HepG2 (cell line): ENCODE results near the gene TAF6. TPM values are rescaled to one million over a fixed set of nuclear protein-coding genes. Genes with fewer than 3 reads are reported as not detected.

ENCODE experiments used
- CEBPG ChIP-seq: IDR thresholded peaks from 2 replicates; pipeline ENCODE4 v1.6.1; 2016
- EHMT2 ChIP-seq: fragments of 200-600 bp; sonication (generic); IDR thresholded peaks from 2 replicates; pipeline ENCODE4 v1.7.0; 2017; ENCODE audit warnings: antibody characterized with exemption, low read depth, low read length, borderline replicate concordance
- FOXP4 ChIP-seq: sonication (generic); formaldehyde crosslinking; IDR thresholded peaks from 2 replicates; pipeline ENCODE4 v1.4.0; 2020; ENCODE audit warnings: missing genetic modification reagents
- GFI1 ChIP-seq: sonication (generic); formaldehyde crosslinking; IDR thresholded peaks from 2 replicates; pipeline ENCODE4 v1.5.0; 2020; ENCODE audit warnings: missing genetic modification reagents, mild to moderate bottlenecking, borderline replicate concordance
- HINFP ChIP-seq: sonication (generic); formaldehyde crosslinking; IDR thresholded peaks from 2 replicates; pipeline ENCODE4 v1.4.0; 2020; ENCODE audit warnings: low read depth, mild to moderate bottlenecking, missing genetic modification reagents
- HNF1B ChIP-seq: sonication (generic); formaldehyde crosslinking; IDR thresholded peaks from 2 replicates; pipeline ENCODE4 v1.5.1; 2020; ENCODE audit warnings: mild to moderate bottlenecking, moderate library complexity, missing genetic modification reagents
- HNRNPL ChIP-seq: fragments of 200-400 bp; formaldehyde crosslinking; IDR thresholded peaks from 2 replicates; pipeline ENCODE4 v1.6.1; 2017; ENCODE audit warnings: mild to moderate bottlenecking, low read depth, low read length
- HOXA3 ChIP-seq: sonication (generic); formaldehyde crosslinking; IDR thresholded peaks from 2 replicates; pipeline ENCODE4 v1.5.0; 2020; ENCODE audit warnings: missing genetic modification reagents
- NCOA5 ChIP-seq: sonication (generic); formaldehyde crosslinking; IDR thresholded peaks from 2 replicates; pipeline ENCODE4 v1.4.0; 2020; ENCODE audit warnings: missing genetic modification reagents
- RAD51 ChIP-seq: fragments of 450-650 bp; IDR thresholded peaks from 2 replicates; pipeline ENCODE4 v1.6.1; 2016; ENCODE audit warnings: borderline replicate concordance
- RFX5 ChIP-seq: IDR thresholded peaks from 2 replicates; pipeline ENCODE4 v1.6.1; 2011; ENCODE audit warnings: low read depth, low read length, improper control_type of control experiment
- SMC3 ChIP-seq: IDR thresholded peaks from 2 replicates; pipeline ENCODE4 v1.6.1; 2011; ENCODE audit warnings: low read length, improper control_type of control experiment
- ZBTB39 ChIP-seq: sonication (generic); formaldehyde crosslinking; IDR thresholded peaks from 2 replicates; pipeline ENCODE4 v1.5.0; 2020; ENCODE audit warnings: missing genetic modification reagents
- ZNF12 ChIP-seq: sonication (generic); formaldehyde crosslinking; IDR thresholded peaks from 2 replicates; pipeline ENCODE4 v1.5.0; 2020; ENCODE audit warnings: missing genetic modification reagents
- ZNF441 ChIP-seq: sonication (generic); formaldehyde crosslinking; IDR thresholded peaks from 2 replicates; pipeline ENCODE4 v1.7.0; 2021; ENCODE audit warnings: missing genetic modification reagents, borderline replicate concordance
- ZNF788 ChIP-seq: sonication (generic); formaldehyde crosslinking; IDR thresholded peaks from 2 replicates; pipeline ENCODE4 v1.5.0; 2020; ENCODE audit warnings: mild to moderate bottlenecking, missing genetic modification reagents, borderline replicate concordance
- ZNF790 ChIP-seq: sonication (generic); formaldehyde crosslinking; IDR thresholded peaks from 2 replicates; pipeline ENCODE4 v1.8.0; 2022; ENCODE audit warnings: missing genetic modification reagents, mild to moderate bottlenecking, borderline replicate concordance
- ZXDC ChIP-seq: sonication (generic); formaldehyde crosslinking; IDR thresholded peaks from 2 replicates; pipeline ENCODE4 v1.5.0; 2020; ENCODE audit warnings: mild to moderate bottlenecking, missing genetic modification reagents
- polyA plus RNA-seq, 8 experiments: library from polyadenylated mRNA; depleted of rRNA in 3 of 8; stranded (reverse) in 7 of 8; unstranded in 1 of 8; fragments of >200 nt; fragmentation: Illumina TruSeq in 4 of 8; extraction: Trizol in 4 of 8; gene quantifications; 2 replicates each; pipeline versions ENCODE4 v1.2.1 to v1.2.3, GENCODE V29; 2011 to 2016; ENCODE audit warnings: low read depth in 4 of 8, missing spikeins in 1 of 8, mixed read lengths in 1 of 8; ENCODE audit not compliant: insufficient read depth in 1 of 8
- total RNA-seq, 5 experiments: library from RNA; depleted of rRNA; stranded (reverse); fragments of >200 nt; fragmentation: Illumina TruSeq; extraction: Trizol; gene quantifications; 2 replicates each; pipeline ENCODE4 v1.2.3, GENCODE V29; 2016; ENCODE audit warnings: low read depth in 1 of 5

Gene TAF6
- total and polyA plus RNA-seq, 2 of the 13 experiments (the other 11 are each of a cell fraction or from before 2014, with no cell fraction given) = 12.9 to 18.8 TPM

GRCh38 chr7:100148559-100149328, 29.6 kb upstream of the TAF6 start, which contains the start of gene LAMTOR4 (continued):
- TF ChIP-seq GFI1 (CRISPR knock-in tag) = no peak; the same call in 1 of the 2 replicates
- no peak for TF ChIP-seq HINFP (CRISPR knock-in tag)
- no peak for TF ChIP-seq SMC3
- peak; percentile 76 for TF ChIP-seq CEBPG (CRISPR knock-in tag)
- no peak for TF ChIP-seq EHMT2
- no peak for TF ChIP-seq NCOA5 (CRISPR knock-in tag)
- no peak for TF ChIP-seq ZNF790
- peak; percentile 93 for TF ChIP-seq RAD51
- no peak for TF ChIP-seq FOXP4 (CRISPR knock-in tag)
- TF ChIP-seq HNF1B (CRISPR knock-in tag) = 0 out of 2 replicates have a peak, but pooled peaks have one; percentile 45
- TF ChIP-seq RFX5 = peak; percentile 53; the same call in 1 of the 2 replicates
- no peak for TF ChIP-seq ZNF12
- no peak for TF ChIP-seq ZXDC (CRISPR knock-in tag)
- no peak for TF ChIP-seq ZBTB39 (CRISPR knock-in tag)
- no peak; the same call in 1 of the 2 replicates for TF ChIP-seq ZNF788
- TF ChIP-seq HOXA3 (CRISPR knock-in tag) = peak; percentile 58; the same call in 1 of the 2 replicates
- TF ChIP-seq HNRNPL = 0 out of 2 replicates have a peak, but pooled peaks have one; percentile 58
- TF ChIP-seq ZNF441 (CRISPR knock-in tag) = no peak
